H1 (cell line): ENCODE measurements around the gene TMEM221. TPM values are rescaled to one million over a fixed set of nuclear protein-coding genes. Genes with fewer than 3 reads are reported as not detected.

ENCODE experiments used
- CTCF ChIA-PET: fragments of 300-600 bp; sonication (Branson Sonifier 250); formaldehyde crosslinking; loops from one replicate; lab custom pipeline; 2021; ENCODE audit not compliant: partially characterized antibody; lab: Charles Lee
- POLR2A ChIA-PET: fragments of 300-600 bp; sonication (Branson Sonifier 250); formaldehyde crosslinking; loops from one replicate; lab custom pipeline; 2021; ENCODE audit warnings: inconsistent platforms; ENCODE audit not compliant: partially characterized antibody; lab: Charles Lee
- DNase-seq, 2 experiments: peaks; one replicate each; pipeline versions ENCODE4 v3.0.0 to v3.0.0-alpha.2; 2010 to 2022; ENCODE audit warnings: low spot score in 2 of 2, low read depth in 1 of 2, mixed read lengths in 1 of 2
- FAIRE-seq: peaks from 2 replicates; lab custom pipeline; 2011; peaks lifted over from hg19 to GRCh38; lab: Jason Lieb, UNC
- H2AFZ ChIP-seq: 2 replicates; pipeline ENCODE4 v1.8.1; 2012; ENCODE audit warnings: low read length, inconsistent platforms
- H2AK5ac ChIP-seq: 2 replicates; pipeline ENCODE4 v1.6.1; 2013; ENCODE audit warnings: low read depth, low read length
- H2BK120ac ChIP-seq: replicated peaks from 2 replicates; pipeline ENCODE3; 2013; ENCODE audit warnings: low read depth, low read length, inconsistent platforms
- H2BK12ac ChIP-seq: 2 replicates; pipeline ENCODE4 v1.6.1; 2013; ENCODE audit warnings: low read depth, low read length
- H2BK15ac ChIP-seq: 2 replicates; pipeline ENCODE4 v1.6.1; 2013; ENCODE audit warnings: low read length
- H2BK20ac ChIP-seq: 2 replicates; pipeline ENCODE4 v1.6.1; 2013; ENCODE audit warnings: low read length
- H2BK5ac ChIP-seq: 2 replicates; pipeline ENCODE4 v1.6.1; 2013; ENCODE audit warnings: low read depth, low read length
- H3K14ac ChIP-seq: 2 replicates; pipeline ENCODE4 v1.6.1; 2013; ENCODE audit warnings: inconsistent platforms; ENCODE audit not compliant: insufficient read length
- H3K18ac ChIP-seq: 2 replicates; pipeline ENCODE4 v1.6.1; 2013; ENCODE audit warnings: low read length; ENCODE audit errors: extremely low read depth
- H3K23ac ChIP-seq: 2 replicates; pipeline ENCODE4 v1.6.1; 2013; ENCODE audit warnings: inconsistent platforms; ENCODE audit not compliant: insufficient read length
- H3K23me2 ChIP-seq: 2 replicates; pipeline ENCODE4 v1.6.1; 2013; ENCODE audit warnings: low read depth, low read length
- H3K27ac ChIP-seq: 2 replicates; pipeline ENCODE4 v1.6.1; 2011; ENCODE audit warnings: low read depth, low read length, inconsistent platforms
- H3K27me3 ChIP-seq, 4 experiments: replicated peaks in 1 of 4; 1 replicate in 1 of 4; 2 replicates in 3 of 4; pipeline versions ENCODE4 v1.6.1 to v1.8.1; 2011 to 2013; ENCODE audit warnings: low read length in 3 of 4, mild to moderate bottlenecking in 3 of 4, inconsistent platforms in 2 of 4, mixed read lengths in 2 of 4, moderate library complexity in 1 of 4; ENCODE audit not compliant: control insufficient read depth in 3 of 4, insufficient read depth in 3 of 4; ENCODE audit errors: extremely low read depth in 1 of 4
- H3K36me3 ChIP-seq, 4 experiments: 2 replicates each; pipeline versions ENCODE4 v1.6.1 to v1.8.1; 2011 to 2013; ENCODE audit warnings: mild to moderate bottlenecking in 4 of 4, low read length in 3 of 4, moderate library complexity in 2 of 4, control low read depth in 1 of 4, inconsistent platforms in 1 of 4; ENCODE audit not compliant: insufficient read depth in 4 of 4, control insufficient read depth in 2 of 4
- H3K4ac ChIP-seq: replicated peaks from 2 replicates; pipeline ENCODE3; 2013; ENCODE audit warnings: low read length, low read depth, mixed read lengths, inconsistent platforms; ENCODE audit not compliant: insufficient read length
- H3K4me1 ChIP-seq, 4 experiments: replicated peaks in 1 of 4; 1 replicate in 1 of 4; 2 replicates in 3 of 4; pipeline versions ENCODE4 v1.6.1 to v1.8.1; 2011 to 2013; ENCODE audit warnings: low read length in 3 of 4, inconsistent platforms in 2 of 4, mixed read lengths in 1 of 4; ENCODE audit not compliant: insufficient read depth in 4 of 4, control insufficient read depth in 3 of 4
- H3K4me2 ChIP-seq, 2 experiments: 2 replicates each; pipeline versions ENCODE4 v1.6.1 to v1.8.1; 2011 to 2013; ENCODE audit warnings: low read depth in 2 of 2, low read length in 2 of 2, control low read depth in 1 of 2, inconsistent platforms in 1 of 2, mild to moderate bottlenecking in 1 of 2; ENCODE audit not compliant: insufficient read depth in 1 of 2
- H3K4me3 ChIP-seq, 4 experiments: fragments of 200-600, 300-600 bp in 1 of 4; sonication (generic), shearing (Covaris generic), sonication (Bioruptor Twin) in 1 of 4; 2 replicates each; pipeline versions ENCODE4 v1.5.1 to v1.8.1; 2011 to 2016; ENCODE audit warnings: low read length in 4 of 4, low read depth in 3 of 4, control low read depth in 2 of 4, inconsistent platforms in 2 of 4, mild to moderate bottlenecking in 2 of 4, mixed read lengths in 1 of 4, moderate library complexity in 1 of 4; ENCODE audit not compliant: insufficient read depth in 2 of 4; ENCODE audit errors: extremely low read depth in 1 of 4
- H3K56ac ChIP-seq: replicated peaks from 2 replicates; pipeline ENCODE3; 2013; ENCODE audit warnings: low read depth, mild to moderate bottlenecking, mixed read lengths, low read length, inconsistent platforms; ENCODE audit not compliant: insufficient read length
- H3K79me1 ChIP-seq: 2 replicates; pipeline ENCODE4 v1.6.1; 2013; ENCODE audit warnings: low read depth, low read length, control low read depth
- H3K79me2 ChIP-seq, 2 experiments: 2 replicates each; pipeline versions ENCODE4 v1.6.1 to v1.8.1; 2012 to 2013; ENCODE audit warnings: low read length in 2 of 2, mild to moderate bottlenecking in 2 of 2, inconsistent platforms in 1 of 2; ENCODE audit not compliant: insufficient read depth in 2 of 2, control insufficient read depth in 1 of 2
- H3K9ac ChIP-seq, 4 experiments: replicated peaks in 1 of 4; 1 replicate in 1 of 4; 2 replicates in 3 of 4; pipeline versions ENCODE4 v1.6.1 to v1.8.1; 2011 to 2013; ENCODE audit warnings: low read depth in 3 of 4, low read length in 3 of 4, control low read depth in 2 of 4, mild to moderate bottlenecking in 2 of 4, moderate library complexity in 2 of 4, inconsistent platforms in 1 of 4; ENCODE audit errors: extremely low read depth in 1 of 4
- H3K9me3 ChIP-seq, 2 experiments: 2 replicates each; pipeline versions ENCODE4 v1.6.1 to v1.8.1; 2012 to 2013; ENCODE audit warnings: mild to moderate bottlenecking in 2 of 2, moderate library complexity in 2 of 2, control low read depth in 1 of 2, inconsistent platforms in 1 of 2, low read depth in 1 of 2, low read length in 1 of 2, mixed read lengths in 1 of 2; ENCODE audit not compliant: insufficient read depth in 2 of 2
- H4K20me1 ChIP-seq, 2 experiments: replicated peaks in 1 of 2; 2 replicates each; pipeline versions ENCODE3 to v1.8.1; 2011 to 2013; ENCODE audit warnings: inconsistent platforms in 2 of 2, low read length in 2 of 2, mild to moderate bottlenecking in 1 of 2; ENCODE audit not compliant: insufficient read depth in 2 of 2, control insufficient read depth in 1 of 2
- H4K5ac ChIP-seq: 2 replicates; pipeline ENCODE4 v1.6.1; 2013; ENCODE audit warnings: low read length, low read depth, mixed read lengths, inconsistent platforms; ENCODE audit not compliant: insufficient read length
- H4K8ac ChIP-seq: 2 replicates; pipeline ENCODE4 v1.8.0; 2013; ENCODE audit warnings: mild to moderate bottlenecking, moderate library complexity, low read length, inconsistent platforms; ENCODE audit not compliant: insufficient read depth; ENCODE audit errors: extremely low read depth
- H4K91ac ChIP-seq: replicated peaks from 2 replicates; pipeline ENCODE3; 2013; ENCODE audit warnings: low read length, mixed read lengths, inconsistent platforms; ENCODE audit not compliant: insufficient read length
- CBX8 ChIP-seq: fragments of 300-800, 300-1000 bp; sonication (generic); IDR thresholded peaks from 2 replicates; pipeline ENCODE4 v1.7.1; 2016; ENCODE audit warnings: low read depth, low read length, borderline replicate concordance
- WGBS, 2 experiments: shearing (Covaris generic) in 1 of 2; methylation state at CpG; one replicate each; pipeline versions ENCODE4 v1.1.6 to v1.1.7; 2013 to 2015; ENCODE audit warnings: low lambda C conversion rate in 2 of 2, mixed read lengths in 2 of 2, inconsistent platforms in 1 of 2, low coverage in 1 of 2, missing lambda C conversion rate in 1 of 2; ENCODE audit not compliant: insufficient replicate concordance in 2 of 2, insufficient coverage in 1 of 2, insufficient read length in 1 of 2; ENCODE audit errors: extremely low coverage in 1 of 2, missing lambda C conversion rate in 1 of 2; 5-methylcytosine and 5-hydroxymethylcytosine counted together
- polyA plus RNA-seq, 7 experiments: library from polyadenylated mRNA; depleted of rRNA in 3 of 7; stranded (reverse) in 5 of 7; unstranded in 2 of 7; fragments of >200 nt in 5 of 7; fragments of 200-250 nt in 2 of 7; gene quantifications; 1 replicate in 5 of 7; 2 replicates in 1 of 7; 4 replicates in 1 of 7; pipeline versions ENCODE4 v1.2.1 to v1.2.3, GENCODE V29; 2011 to 2013; ENCODE audit warnings: missing spikeins in 2 of 7, mixed read lengths in 2 of 7
- total RNA-seq: library from RNA; stranded (reverse); fragmentation: NEBNext Ultra II Directional; extraction: Animal tissue kit (Norgen Biotek cat#: 25700); gene quantifications from 2 replicates; pipeline ENCODE4 v1.2.1, GENCODE V29; 2021

The TMEM221 gene
- total and polyA plus RNA-seq, 2 of the 8 experiments (the other 6 are each of a cell fraction or from before 2014, with no cell fraction given): 1.4 to 2.0 TPM

- H4K5ac ChIP-seq: no peak overlapping the region
- no peak overlapping the region for H3K4ac ChIP-seq
- FAIRE-seq (no peak), DNase-seq (no peak)
- no peaks in the 10 kb centered on the region for H3K4me1 ChIP-seq
- H3K23ac ChIP-seq: no peak overlapping the region
- no peak overlapping the region for H2BK15ac ChIP-seq
- H2AK5ac ChIP-seq: no peak overlapping the region
- no peaks in the 10 kb centered on the region for H3K79me1 ChIP-seq
- no peak overlapping the region for H2BK12ac ChIP-seq
- no peak overlapping the region for H4K91ac ChIP-seq
- no peak overlapping the region for H3K9ac ChIP-seq
- H2BK120ac ChIP-seq: no peak overlapping the region
- no peak overlapping the region for H2BK5ac ChIP-seq
- POLR2A ChIA-PET: interaction anchor here (0.7 to 1.6 kb wide), 4 partner anchors 8 to 91 kb away, joined by 3 to 4 read pairs (median 4); partner anchors contain the start of gene MVB12A
- H3K4me2 ChIP-seq: no peak overlapping the region
- H3K23me2 ChIP-seq: no peaks in the 10 kb centered on the region
- no peak overlapping the region for H3K4me3 ChIP-seq
- CTCF ChIA-PET: interaction anchor here (1.0 to 2.0 kb wide), 9 partner anchors 10 to 59 kb away, joined by 3 to 7 read pairs (median 4); partner anchors contain the start of genes CCDC194, NXNL1 and TMEM221
- no peak overlapping the region for H2BK20ac ChIP-seq
- WGBS, 2 experiments: 81% methylated on average over 7 of the region's 7 CpGs; no CpG with 5 or more reads in 1 of the 2 experiments
- peaks cover 0 to 4% of the 10 kb centered on the region in 2 experiments; a peak in 2 of 4 replicates for H3K9me3 ChIP-seq
- H3K56ac ChIP-seq: no peak overlapping the region
- no peak overlapping the region for H3K27ac ChIP-seq
- no peak overlapping the region for H3K14ac ChIP-seq
- H4K8ac ChIP-seq: no peak overlapping the region
- no peaks in the 10 kb centered on the region for H3K36me3 ChIP-seq
- H3K27me3 ChIP-seq: no peaks in the 10 kb centered on the region
- no peak overlapping the region for H3K18ac ChIP-seq
- no peaks in the 10 kb centered on the region for H4K20me1 ChIP-seq
- no peak overlapping the region for H2AFZ ChIP-seq
- no peaks in the 10 kb centered on the region for H3K79me2 ChIP-seq
- TF ChIP-seq CBX8: no peak
These were observed 11.6 kb downstream of the TMEM221 start for GRCh38 chr19:17436874-17437267.
